NCI-H2081 treated with DMSO at 0.1 percent for 48 hours (cell line): ENCODE measurements around the gene EIF4A3.

ENCODE experiments used
- DNase-seq: peaks from one replicate; lab custom pipeline; 2025; lab: John Stamatoyannopoulos, UW

The EIF4A3 gene

DNA sequence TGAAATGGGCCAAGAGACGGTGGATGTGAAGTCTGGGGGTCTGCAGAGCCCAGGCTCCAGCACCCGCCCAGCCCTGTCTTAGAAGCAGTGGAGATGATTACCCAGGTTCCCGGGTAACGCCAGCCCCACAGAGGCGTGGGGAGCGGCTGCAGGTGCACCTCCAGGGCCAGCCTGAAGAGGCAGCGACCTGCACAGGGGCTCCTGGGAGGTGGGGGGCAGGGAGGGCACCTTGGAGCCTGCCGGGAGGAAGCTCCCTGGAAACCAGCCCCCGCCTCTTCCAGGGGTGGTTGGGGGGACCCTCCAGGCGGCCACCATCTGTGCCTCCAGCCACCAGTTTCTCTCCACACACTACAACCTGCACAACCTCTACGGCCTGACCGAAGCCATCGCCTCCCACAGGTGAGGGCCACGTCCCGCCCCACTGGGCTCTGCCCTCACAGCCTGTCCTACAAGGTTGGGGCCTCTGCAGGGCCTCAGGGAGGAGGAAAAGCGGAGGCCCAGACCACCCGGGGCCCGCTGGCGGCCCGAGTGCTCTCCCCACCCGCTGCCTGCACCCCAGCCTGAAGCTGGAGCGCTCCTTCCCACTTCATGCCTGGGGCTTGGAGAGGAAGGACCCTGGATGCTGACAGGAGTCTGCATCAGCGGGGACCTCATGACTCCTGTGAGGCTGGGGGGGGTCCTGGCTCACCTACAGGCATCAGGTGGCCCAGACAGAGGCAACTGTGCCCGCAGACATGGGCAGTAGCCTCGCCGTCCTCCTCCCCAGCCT lies 35.0 kb downstream of the EIF4A3 start:
- DNase-seq: no peak

DNA sequence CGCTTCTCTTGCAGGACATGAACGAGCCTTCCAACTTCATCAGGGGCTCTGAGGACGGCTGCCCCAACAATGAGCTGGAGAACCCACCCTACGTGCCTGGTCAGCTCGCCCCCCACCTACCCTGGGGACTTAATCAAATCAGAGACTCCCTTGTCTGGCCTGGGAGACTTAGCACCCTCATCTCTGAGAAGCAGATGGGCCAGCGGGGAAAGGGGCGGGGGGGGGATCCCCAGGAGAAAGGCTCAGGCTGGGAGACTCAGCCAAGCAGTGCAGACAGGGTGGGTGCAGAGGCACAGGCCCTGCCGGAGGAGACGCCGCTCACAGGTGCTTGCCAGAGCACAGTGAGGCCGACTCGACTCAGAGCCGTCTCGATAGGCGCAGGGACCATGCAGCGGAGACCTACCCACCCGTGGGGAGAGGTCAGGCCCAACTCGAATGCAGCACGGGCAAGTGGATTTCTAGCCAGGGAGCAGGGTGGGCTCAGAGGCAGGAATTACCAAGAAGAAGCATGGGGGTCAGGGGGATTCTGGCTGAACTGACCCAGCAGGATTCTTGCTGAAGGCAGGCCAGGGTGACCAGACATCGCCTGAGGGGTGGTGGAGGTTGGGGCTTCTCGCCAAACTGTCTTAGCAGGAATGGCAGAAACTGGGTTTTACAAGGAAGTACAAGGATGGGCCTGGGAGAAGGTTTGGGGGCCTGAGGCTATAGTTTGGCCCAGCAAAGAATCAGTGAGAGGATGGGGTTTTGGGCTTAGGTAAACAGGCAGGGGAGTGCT lies 35.8 kb downstream of the EIF4A3 start:
- DNase-seq: no peak

DNA sequence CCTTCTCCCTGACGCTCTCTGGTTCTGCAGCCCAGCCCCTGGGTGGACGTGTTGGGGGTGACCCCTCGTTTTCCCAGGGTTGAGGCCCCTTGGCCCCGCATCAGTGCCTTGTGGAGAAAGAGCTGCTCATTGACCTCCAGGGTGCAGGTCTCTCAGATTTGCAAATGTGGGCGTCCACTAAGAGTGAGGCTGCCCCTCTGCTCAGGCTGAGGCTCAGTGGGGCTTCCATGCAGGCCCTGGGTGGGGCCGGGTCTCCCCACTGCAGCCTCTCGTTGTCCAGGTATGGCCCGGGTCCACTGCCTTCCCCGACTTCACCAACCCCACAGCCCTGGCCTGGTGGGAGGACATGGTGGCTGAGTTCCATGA lies 36.5 kb downstream of the EIF4A3 start:
- no peak for DNase-seq

DNA sequence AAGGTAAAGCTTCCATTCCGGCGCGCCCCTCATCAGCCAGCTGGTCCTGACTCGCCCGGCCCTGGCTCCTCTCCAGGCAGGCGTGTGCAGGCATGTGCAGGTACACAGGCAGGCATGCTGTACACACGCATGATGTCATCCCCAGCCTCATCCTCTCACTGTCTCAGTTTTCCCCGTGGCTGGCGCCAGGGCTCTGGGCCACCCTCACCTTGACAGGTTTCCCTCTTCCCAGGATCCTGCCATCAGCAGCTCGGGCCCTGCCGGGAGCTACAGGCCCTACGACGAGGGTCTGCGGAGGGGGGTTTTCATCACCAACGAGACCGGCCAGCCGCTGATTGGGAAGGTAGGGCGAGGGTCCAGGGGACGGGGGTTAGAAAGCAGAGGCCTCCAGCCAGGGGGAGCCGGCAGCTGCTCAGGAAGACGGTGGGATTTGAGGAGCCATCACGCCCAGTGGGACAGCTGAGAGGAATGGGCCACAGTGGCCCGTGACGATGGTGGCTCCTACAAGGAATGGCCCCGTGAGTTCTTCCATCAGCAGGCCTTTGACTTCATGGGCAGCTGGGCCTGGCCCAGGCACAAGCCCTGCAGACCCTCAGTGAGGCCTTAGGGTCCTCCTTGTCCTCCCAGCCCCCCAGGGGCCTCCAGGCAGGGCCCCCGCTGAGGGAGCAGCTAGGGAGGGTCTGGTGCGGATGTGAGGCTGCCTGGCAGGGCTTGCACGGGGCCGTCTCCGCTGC lies 37.0 kb downstream of the EIF4A3 start:
- no peak for DNase-seq

DNA sequence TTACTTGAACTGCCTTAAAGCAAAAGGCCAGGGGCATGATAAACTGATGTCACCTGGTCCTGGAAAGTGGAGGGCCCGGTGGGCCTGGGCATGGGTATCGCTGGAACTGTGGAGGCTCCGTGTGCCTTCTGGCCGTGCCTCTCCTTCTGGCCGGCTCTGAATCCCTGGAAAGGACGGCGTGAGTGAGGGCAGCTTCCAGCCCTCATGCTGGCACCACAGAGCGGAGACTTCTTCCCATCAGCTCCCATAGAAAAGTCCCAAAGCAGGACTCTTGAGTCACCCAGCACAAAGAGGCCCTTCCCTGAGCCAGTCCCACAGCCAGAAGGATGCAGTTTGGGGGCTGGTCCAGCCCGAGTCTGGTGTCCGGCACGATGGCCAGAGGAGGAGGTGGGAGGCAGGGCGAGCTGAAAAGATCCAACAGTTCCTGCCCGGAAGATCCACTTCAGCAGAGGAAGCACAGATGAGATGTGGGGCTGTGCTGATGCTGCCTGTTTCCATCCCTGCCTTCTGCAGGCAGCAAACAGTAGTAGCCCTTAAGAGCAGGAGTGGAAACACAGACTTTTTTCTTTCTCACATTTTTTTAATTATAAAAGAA lies 37.8 kb downstream of the EIF4A3 start:
- DNase-seq: no peak

DNA sequence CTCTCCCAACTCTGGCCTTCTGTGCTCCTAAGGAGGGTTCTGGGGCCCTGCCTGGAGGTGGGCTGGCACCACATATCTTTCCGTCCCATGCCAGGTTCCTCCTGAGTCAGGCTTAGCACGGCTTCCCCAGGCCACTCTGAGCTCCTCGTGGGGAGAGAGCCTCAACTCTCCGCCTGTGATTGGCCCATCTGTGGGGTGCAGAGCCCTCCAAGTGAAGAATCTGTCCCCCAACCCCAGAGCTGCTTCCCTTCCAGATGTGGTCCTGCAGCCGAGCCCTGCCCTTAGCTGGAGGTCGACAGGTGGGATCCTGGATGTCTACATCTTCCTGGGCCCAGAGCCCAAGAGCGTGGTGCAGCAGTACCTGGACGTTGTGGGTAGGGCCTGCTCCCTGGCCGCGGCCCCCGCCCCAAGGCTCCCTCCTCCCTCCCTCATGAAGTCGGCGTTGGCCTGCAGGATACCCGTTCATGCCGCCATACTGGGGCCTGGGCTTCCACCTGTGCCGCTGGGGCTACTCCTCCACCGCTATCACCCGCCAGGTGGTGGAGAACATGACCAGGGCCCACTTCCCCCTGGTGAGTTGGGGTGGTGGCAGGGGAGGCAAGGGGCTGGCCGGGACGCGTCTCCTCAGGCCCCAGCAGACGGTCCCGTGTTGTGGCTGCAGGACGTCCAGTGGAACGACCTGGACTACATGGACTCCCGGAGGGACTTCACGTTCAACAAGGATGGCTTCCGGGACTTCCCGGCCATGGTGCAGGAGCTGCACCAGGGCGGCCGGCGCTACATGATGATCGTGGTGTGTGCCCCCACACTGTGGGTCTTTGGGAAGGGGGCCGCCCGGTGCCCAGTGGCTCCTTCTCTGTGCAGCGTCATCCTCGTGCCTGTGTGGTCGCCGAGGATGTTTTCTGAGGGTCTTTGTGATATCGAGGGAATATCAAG lies 38.6 kb downstream of the EIF4A3 start:
- DNase-seq: no peak

DNA sequence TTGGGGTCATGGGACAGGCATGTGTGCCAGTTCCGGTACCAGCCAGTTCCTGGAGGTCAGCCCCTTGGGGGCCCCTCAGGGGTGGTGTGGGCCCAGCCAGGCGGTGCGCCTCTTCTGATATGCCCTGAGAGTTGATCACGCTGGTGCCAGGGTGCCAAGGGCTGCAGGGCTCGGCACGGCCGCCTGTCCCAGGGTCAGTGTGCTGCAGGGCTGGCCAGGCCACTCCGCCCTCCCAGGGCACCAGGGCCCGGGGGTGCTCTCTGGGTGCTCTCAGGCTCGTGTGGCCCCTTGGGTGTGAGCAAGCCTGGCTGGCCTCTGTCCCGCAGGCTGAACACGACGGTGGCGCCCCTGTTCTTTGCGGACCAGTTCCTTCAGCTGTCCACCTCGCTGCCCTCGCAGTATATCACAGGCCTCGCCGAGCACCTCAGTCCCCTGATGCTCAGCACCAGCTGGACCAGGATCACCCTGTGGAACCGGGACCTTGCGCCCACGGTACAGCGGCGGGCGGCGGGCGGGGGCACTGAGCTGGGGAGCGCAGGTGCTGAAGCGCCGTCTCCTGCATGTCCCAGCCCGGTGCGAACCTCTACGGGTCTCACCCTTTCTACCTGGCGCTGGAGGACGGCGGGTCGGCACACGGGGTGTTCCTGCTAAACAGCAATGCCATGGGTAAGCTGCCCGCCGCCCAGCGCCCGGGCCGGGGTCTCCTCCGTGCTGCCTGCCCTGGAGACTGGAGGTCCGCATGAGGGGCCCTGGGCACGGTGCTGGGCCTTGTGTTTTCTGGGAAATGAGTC lies 39.5 kb downstream of the EIF4A3 start:
- no peak for DNase-seq

DNA sequence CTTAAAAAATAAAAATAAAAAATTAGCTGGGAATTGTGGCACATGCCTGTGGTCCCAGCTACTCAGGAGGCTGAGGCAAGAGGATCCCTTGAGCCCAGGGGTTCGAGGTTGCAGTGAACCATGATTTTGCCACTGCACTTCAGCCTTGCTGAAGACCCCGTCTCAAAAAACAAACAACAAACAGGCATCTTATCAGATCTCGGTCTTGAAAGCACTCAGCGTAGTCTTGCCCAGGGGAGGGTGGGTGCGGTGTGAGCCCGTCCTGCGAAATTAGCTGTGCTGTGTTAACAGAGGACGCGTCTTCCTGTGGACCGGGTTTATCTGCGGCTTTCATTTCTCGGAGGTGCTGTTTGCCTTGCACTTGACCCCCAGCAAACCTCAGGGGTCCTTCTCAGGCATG lies 40.2 kb downstream of the EIF4A3 start:
- DNase-seq: no peak

DNA sequence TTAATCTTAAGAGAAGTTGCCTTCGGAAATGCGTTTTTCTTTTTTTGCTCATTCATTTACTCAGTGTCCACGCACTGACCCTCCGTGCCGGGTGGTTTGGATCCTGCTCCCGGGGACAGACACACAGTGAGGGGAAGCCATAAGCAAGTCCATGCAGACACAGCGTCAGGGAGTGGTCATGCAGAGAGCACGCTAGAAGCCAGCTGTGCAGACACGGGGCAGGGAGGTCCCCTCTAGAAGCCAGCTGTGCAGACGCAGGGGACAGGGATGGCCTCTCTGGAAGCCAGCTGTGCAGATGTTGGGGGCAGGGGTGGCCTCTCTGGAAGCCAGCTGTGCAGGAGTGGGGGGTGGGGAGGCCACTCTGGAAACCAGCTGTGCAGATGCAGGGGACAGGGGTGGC lies 40.8 kb downstream of the EIF4A3 start:
- no peak for DNase-seq

DNA sequence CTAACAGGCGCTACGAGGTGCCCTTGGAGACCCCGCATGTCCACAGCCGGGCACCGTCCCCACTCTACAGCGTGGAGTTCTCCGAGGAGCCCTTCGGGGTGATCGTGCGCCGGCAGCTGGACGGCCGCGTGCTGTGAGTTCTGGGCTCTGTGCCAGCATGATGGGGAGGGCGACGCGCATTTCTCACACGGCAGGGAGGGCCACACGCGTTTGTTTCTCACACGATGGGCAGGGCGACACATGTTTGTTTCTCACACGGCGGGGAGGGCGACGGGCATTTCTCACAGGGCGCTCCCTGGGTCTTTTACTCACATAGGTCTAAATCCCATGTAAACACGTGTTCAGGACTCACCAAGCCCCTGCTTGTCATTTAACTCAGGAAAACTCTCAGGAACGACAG lies 41.2 kb downstream of the EIF4A3 start:
- no peak for DNase-seq

DNA sequence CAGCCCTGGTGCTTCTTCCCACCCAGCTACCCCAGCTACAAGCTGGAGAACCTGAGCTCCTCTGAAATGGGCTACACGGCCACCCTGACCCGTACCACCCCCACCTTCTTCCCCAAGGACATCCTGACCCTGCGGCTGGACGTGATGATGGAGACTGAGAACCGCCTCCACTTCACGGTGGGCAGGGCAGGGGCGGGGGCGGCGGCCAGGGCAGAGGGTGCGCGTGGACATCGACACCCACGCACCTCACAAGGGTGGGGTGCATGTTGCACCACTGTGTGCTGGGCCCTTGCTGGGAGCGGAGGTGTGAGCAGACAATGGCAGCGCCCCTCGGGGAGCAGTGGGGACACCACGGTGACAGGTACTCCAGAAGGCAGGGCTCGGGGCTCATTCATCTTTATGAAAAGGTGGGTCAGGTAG lies 42.0 kb downstream of the EIF4A3 start:
- DNase-seq: no peak

DNA sequence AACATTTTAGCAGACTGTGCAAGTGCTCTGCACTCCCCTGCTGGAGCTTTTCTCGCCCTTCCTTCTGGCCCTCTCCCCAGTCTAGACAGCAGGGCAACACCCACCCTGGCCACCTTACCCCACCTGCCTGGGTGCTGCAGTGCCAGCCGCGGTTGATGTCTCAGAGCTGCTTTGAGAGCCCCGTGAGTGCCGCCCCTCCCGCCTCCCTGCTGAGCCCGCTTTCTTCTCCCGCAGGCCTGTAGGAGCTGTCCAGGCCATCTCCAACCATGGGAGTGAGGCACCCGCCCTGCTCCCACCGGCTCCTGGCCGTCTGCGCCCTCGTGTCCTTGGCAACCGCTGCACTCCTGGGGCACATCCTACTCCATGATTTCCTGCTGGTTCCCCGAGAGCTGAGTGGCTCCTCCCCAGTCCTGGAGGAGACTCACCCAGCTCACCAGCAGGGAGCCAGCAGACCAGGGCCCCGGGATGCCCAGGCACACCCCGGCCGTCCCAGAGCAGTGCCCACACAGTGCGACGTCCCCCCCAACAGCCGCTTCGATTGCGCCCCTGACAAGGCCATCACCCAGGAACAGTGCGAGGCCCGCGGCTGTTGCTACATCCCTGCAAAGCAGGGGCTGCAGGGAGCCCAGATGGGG lies 42.5 kb downstream of the EIF4A3 start:
- DNase-seq: no peak

DNA sequence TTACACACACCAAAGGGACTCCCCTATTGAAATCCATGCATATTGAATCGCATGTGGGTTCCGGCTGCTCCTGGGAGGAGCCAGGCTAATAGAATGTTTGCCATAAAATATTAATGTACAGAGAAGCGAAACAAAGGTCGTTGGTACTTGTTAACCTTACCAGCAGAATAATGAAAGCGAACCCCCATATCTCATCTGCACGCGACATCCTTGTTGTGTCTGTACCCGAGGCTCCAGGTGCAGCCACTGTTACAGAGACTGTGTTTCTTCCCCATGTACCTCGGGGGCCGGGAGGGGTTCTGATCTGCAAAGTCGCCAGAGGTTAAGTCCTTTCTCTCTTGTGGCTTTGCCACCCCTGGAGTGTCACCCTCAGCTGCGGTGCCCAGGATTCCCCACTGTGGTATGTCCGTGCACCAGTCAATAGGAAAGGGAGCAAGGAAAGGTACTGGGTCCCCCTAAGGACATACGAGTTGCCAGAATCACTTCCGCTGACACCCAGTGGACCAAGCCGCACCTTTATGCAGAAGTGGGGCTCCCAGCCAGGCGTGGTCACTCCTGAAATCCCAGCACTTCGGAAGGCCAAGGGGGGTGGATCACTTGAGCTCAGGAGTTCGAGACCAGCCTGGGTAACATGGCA lies 43.4 kb downstream of the EIF4A3 start:
- no peak for DNase-seq

DNA sequence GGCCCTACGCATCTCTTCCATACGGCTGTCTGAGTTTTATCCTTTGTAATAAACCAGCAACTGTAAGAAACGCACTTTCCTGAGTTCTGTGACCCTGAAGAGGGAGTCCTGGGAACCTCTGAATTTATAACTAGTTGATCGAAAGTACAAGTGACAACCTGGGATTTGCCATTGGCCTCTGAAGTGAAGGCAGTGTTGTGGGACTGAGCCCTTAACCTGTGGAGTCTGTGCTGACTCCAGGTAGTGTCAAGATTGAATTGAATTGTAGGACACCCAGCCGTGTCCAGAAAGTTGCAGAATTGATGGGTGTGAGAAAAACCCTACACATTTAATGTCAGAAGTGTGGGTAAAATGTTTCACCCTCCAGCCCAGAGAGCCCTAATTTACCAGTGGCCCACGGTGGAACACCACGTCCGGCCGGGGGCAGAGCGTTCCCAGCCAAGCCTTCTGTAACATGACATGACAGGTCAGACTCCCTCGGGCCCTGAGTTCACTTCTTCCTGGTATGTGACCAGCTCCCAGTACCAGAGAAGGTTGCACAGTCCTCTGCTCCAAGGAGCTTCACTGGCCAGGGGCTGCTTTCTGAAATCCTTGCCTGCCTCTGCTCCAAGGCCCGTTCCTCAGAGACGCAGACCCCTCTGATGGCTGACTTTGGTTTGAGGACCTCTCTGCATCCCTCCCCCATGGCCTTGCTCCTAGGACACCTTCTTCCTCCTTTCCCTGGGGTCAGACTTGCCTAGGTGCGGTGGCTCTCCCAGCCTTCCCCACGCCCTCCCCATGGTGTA lies 44.1 kb downstream of the EIF4A3 start:
- DNase-seq: no peak

DNA sequence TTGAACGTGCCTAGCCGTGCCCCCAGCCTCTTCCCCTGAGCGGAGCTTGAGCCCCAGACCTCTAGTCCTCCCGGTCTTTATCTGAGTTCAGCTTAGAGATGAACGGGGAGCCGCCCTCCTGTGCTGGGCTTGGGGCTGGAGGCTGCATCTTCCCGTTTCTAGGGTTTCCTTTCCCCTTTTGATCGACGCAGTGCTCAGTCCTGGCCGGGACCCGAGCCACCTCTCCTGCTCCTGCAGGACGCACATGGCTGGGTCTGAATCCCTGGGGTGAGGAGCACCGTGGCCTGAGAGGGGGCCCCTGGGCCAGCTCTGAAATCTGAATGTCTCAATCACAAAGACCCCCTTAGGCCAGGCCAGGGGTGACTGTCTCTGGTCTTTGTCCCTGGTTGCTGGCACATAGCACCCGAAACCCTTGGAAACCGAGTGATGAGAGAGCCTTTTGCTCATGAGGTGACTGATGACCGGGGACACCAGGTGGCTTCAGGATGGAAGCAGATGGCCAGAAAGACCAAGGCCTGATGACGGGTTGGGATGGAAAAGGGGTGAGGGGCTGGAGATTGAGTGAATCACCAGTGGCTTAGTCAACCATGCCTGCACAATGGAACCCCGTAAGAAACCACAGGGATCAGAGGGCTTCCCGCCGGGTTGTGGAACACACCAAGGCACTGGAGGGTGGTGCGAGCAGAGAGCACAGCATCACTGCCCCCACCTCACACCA lies 44.8 kb downstream of the EIF4A3 start:
- no peak for DNase-seq

DNA sequence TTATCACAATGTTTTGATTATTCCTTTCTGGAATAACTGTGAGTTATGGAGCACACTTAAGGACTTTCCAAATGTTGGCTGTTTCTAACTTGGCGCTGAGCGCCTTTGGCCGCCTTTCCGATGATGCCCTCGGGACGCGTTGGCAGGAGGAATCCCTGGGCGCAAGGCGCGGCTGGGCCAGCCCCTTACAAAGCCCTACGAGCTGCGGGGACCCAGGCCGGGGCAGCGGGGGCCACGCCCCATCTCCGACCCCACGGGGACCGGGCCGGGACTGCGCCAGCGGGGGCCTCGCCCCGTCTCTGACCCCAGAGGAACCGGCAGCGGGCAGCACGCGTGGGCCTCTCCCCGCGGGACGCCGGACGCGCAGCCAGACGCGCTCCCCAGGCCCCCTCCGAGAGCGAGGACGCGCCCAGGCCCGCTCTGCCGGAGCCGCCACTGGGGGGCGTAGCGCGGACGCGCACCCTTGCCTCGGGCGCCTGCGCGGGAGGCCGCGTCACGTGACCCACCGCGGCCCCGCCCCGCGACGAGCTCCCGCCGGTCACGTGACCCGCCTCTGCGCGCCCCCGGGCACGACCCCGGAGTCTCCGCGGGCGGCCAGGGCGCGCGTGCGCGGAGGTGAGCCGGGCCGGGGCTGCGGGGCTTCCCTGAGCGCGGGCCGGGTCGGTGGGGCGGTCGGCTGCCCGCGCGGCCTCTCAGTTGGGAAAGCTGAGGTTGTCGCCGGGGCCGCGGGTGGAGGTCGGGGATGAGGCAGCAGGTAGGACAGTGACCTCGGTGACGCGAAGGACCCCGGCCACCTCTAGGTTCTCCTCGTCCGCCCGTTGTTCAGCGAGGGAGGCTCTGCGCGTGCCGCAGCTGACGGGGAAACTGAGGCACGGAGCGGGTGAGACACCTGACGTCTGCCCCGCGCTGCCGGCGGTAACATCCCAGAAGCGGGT lies 45.6 kb downstream of the EIF4A3 start, which contains the start of gene GAA:
Gene GAA, plus strand, starts transcription at position 571 of the 935 bp plus-strand sequence. CDS start 3,006 bp downstream, outside the sequence.
- DNase-seq: no peak

DNA sequence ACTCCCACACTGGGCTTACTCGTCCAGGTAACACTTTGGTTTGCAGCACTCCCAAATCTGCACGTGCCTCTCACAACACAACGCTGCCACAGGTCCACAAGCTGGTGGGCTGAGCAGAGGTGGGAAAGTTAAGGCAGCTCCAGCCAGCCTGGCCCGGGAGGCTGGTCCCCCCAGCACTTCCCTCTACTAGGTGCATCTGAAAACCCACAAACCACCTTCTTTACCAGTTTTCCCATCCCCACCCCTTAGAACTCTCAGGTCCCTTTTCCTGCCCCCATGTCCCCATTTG lies 46.9 kb downstream of the EIF4A3 start:
- DNase-seq: no peak
